HCT116 (cell line): ENCODE results near the gene ANO3. TPM values are rescaled to one million over a fixed set of nuclear protein-coding genes. Genes with fewer than 3 reads are reported as not detected.
"Not testable (repeated sequence)": the region's sequence is repeated elsewhere in the genome, so short reads cannot be mapped to it uniquely, and the experiment has no call there.

ENCODE experiments used
- ATAC-seq: fragments of 200-7000 bp; cut with Tn5 transposase; 2 replicates; pipeline ENCODE4 v1.9.1; 2020; ENCODE audit warnings: mild to moderate bottlenecking, moderate library complexity
- BruUV-seq: library from RNA; stranded (reverse); fragments of 400-500 nt; replicated peaks from 2 replicates; lab custom pipeline; 2021; lab: Mats Ljungman, UMichigan
- CTCF ChIA-PET: fragments of 300-600 bp; sonication (Branson Sonifier 250); formaldehyde crosslinking; loops from one replicate; lab custom pipeline; 2021; ENCODE audit warnings: antibody characterized with exemption; lab: Charles Lee
- POLR2A ChIA-PET: fragments of 300-600, 350-600 bp; sonication (Branson Sonifier 250); formaldehyde crosslinking; loops from one replicate; lab custom pipeline; 2021; ENCODE audit warnings: antibody characterized with exemption; lab: Charles Lee
- RAD21 ChIA-PET, 2 experiments: fragments of 300-600 bp; sonication (Branson Sonifier 250); formaldehyde crosslinking; loops; one replicate each; lab custom pipeline; 2023; ENCODE audit warnings: low total read pairs in 2 of 2; ENCODE audit not compliant: uncharacterized antibody in 2 of 2, unreplicated experiment in 2 of 2, low non-redundant PET in 1 of 2; lab: Charles Lee
- DNase-seq: peaks from one replicate; pipeline ENCODE4 v3.0.0-alpha.2; 2010; ENCODE audit warnings: low read depth, low spot score
- H2AFZ ChIP-seq: fragments of 200-600 bp; shearing (Covaris generic), sonication (generic); 2 replicates; pipeline ENCODE4 v1.6.1; 2017; ENCODE audit warnings: low read depth, mixed run types, mixed read lengths, antibody characterized with exemption, low read length; ENCODE audit not compliant: poor library complexity, severe bottlenecking
- H3K27ac ChIP-seq: 2 replicates; pipeline ENCODE4 v1.5.1; 2012; ENCODE audit warnings: low read depth, low read length
- H3K27me3 ChIP-seq: fragments of 200-600 bp; sonication (generic); 2 replicates; pipeline ENCODE4 v1.6.1; 2016; ENCODE audit warnings: mixed run types, low read length, mixed read lengths; ENCODE audit not compliant: insufficient read depth
- H3K36me3 ChIP-seq, 2 experiments: fragments of 200-500 bp in 1 of 2; fragments of 200-600 bp in 1 of 2; sonication (Bioruptor generic) in 1 of 2; sonication (generic) in 1 of 2; 2 replicates each; pipeline versions ENCODE4 v1.5.1 to v1.6.1; 2014 to 2016; ENCODE audit warnings: low read length in 2 of 2, inconsistent platforms in 1 of 2, mixed read lengths in 1 of 2, mixed run types in 1 of 2; ENCODE audit not compliant: insufficient read depth in 2 of 2, control insufficient read depth in 1 of 2
- H3K4me1 ChIP-seq, 2 experiments: fragments of 200-600 bp in 1 of 2; sonication (generic) in 1 of 2; 2 replicates each; pipeline versions ENCODE4 v1.5.1 to v1.6.1; 2012 to 2017; ENCODE audit warnings: low read length in 2 of 2, inconsistent platforms in 1 of 2, mild to moderate bottlenecking in 1 of 2, mixed read lengths in 1 of 2, mixed run types in 1 of 2, moderate library complexity in 1 of 2; ENCODE audit not compliant: insufficient read depth in 2 of 2, control insufficient read depth in 1 of 2
- H3K4me2 ChIP-seq: fragments of 200-600 bp; sonication (generic); 2 replicates; pipeline ENCODE4 v1.6.1; 2017; ENCODE audit warnings: mixed run types, low read length, mixed read lengths
- H3K4me3 ChIP-seq, 2 experiments: fragments of 200-600 bp in 1 of 2; sonication (generic) in 1 of 2; replicated peaks in 1 of 2; 2 replicates each; pipeline ENCODE4 v1.5.1; 2011 to 2016; ENCODE audit warnings: low read length in 2 of 2, control low read depth in 1 of 2, low read depth in 1 of 2, mild to moderate bottlenecking in 1 of 2, mixed read lengths in 1 of 2, mixed run types in 1 of 2
- H3K79me2 ChIP-seq: fragments of 200-600 bp; sonication (generic); 2 replicates; pipeline ENCODE4 v1.6.1; 2017; ENCODE audit warnings: mild to moderate bottlenecking, mixed run types, low read length, moderate library complexity, mixed read lengths; ENCODE audit not compliant: insufficient read depth
- H3K9ac ChIP-seq: fragments of 200-600 bp; sonication (generic); 2 replicates; pipeline ENCODE4 v1.6.1; 2016; ENCODE audit warnings: low read length, mixed read lengths
- H3K9me2 ChIP-seq: fragments of 200-600 bp; sonication (generic), shearing (Covaris generic); 2 replicates; pipeline ENCODE4 v1.6.1; 2017; ENCODE audit warnings: mixed run types, mild to moderate bottlenecking, moderate library complexity; ENCODE audit not compliant: insufficient read depth
- H3K9me3 ChIP-seq, 2 experiments: fragments of 200-500 bp in 1 of 2; fragments of 200-600 bp in 1 of 2; sonication (Bioruptor generic) in 1 of 2; sonication (generic) in 1 of 2; 2 replicates each; pipeline ENCODE4 v1.6.1; 2014 to 2017; ENCODE audit warnings: low read length in 2 of 2, mixed read lengths in 2 of 2, inconsistent platforms in 1 of 2, low read depth in 1 of 2, mild to moderate bottlenecking in 1 of 2, mixed run types in 1 of 2, moderate library complexity in 1 of 2; ENCODE audit not compliant: control insufficient read depth in 1 of 2, insufficient read depth in 1 of 2
- H4K20me1 ChIP-seq: fragments of 200-600 bp; sonication (generic), shearing (Covaris generic); 2 replicates; pipeline ENCODE4 v1.6.1; 2017; ENCODE audit warnings: mixed run types, mild to moderate bottlenecking, moderate library complexity; ENCODE audit not compliant: insufficient read depth
- ATF3 ChIP-seq: IDR thresholded peaks from 2 replicates; pipeline ENCODE4 v1.6.1; 2012
- CBX3 ChIP-seq: IDR thresholded peaks from 2 replicates; pipeline ENCODE4 v1.6.1; 2012; ENCODE audit warnings: low read depth
- CEBPB ChIP-seq: IDR thresholded peaks from 2 replicates; pipeline ENCODE4 v1.6.1; 2012; ENCODE audit warnings: low read depth
- CTCF ChIP-seq, 3 experiments: fragments of 200-600 bp in 1 of 3; sonication (generic) in 1 of 3; IDR thresholded peaks in 2 of 3; conservative IDR thresholded peaks in 1 of 3; 2 replicates each; pipeline ENCODE4 v1.5.1; 2012 to 2017; ENCODE audit warnings: low read depth in 2 of 3, low read length in 2 of 3, antibody characterized with exemption in 1 of 3, borderline replicate concordance in 1 of 3, control low read depth in 1 of 3, mild to moderate bottlenecking in 1 of 3, mixed read lengths in 1 of 3, mixed run types in 1 of 3, moderate library complexity in 1 of 3; ENCODE audit not compliant: insufficient read depth in 1 of 3
- RAD21 ChIP-seq: IDR thresholded peaks from 2 replicates; pipeline ENCODE4 v1.6.1; 2012; ENCODE audit warnings: low read depth, mild to moderate bottlenecking
- SP1 ChIP-seq: IDR thresholded peaks from 2 replicates; pipeline ENCODE4 v1.6.1; 2012; ENCODE audit warnings: low read depth
- SRF ChIP-seq: IDR thresholded peaks from 2 replicates; pipeline ENCODE4 v1.6.1; 2012; ENCODE audit warnings: low read depth
- ZNF274 ChIP-seq: fragments of 200-500 bp; sonication (Bioruptor generic); IDR thresholded peaks from 2 replicates; pipeline ENCODE4 v1.6.1; 2014; ENCODE audit warnings: mild to moderate bottlenecking, low read depth, low read length, inconsistent platforms
- intact Hi-C: fragments of 100-400 bp; cut with micrococcal nuclease; formaldehyde crosslinking; loops from 2 replicates; pipeline ENCODE4 v1.10.0; 2022
- total RNA-seq: library from RNA; stranded (reverse); gene quantifications from one replicate; pipeline ENCODE4 v1.2.1, GENCODE V29; 2021; ENCODE audit not compliant: unreplicated experiment
- TF ChIP-seq, protein P1 (sequence below): IDR thresholded peaks from 2 replicates; pipeline ENCODE4 v1.6.1; 2011; ENCODE audit warnings: mild to moderate bottlenecking, low read length, moderate library complexity; ENCODE audit not compliant: insufficient replicate concordance; ENCODE audit errors: extremely low read depth

ANO3 gene
- total RNA-seq, 1 experiment from 2014 or later = not detected

DNA sequence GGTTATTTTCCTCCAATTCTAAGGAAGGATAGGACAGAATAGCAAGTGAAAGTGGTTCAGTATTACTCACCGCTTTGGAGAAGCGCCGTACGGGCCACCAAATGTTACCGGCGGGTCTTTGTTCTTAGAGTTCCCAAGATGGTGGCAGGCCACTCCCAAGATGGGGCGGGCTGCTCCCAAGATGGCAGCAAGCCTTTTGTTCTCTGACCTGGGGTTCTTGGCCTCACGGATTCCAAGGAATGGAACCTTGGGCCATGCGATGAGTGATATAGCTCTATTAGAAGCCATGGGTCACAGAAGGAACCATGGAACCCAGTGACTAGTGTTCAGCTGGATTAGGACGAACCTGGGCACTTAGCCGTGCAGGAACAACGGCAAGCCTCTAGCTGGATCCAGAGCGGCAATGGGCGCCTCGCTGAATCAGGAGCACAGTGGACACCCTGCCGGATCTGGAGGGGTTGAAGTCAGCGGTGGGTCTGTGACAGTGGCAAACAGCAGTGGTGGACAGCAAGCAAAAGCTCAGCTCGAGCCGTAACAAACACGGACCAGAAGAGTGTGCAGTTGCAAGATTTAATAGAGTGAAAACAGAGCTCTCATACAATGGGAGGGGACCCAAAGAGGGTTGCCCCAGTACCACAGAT, 265.2 kb downstream of the ANO3 start:
- H3K27me3 ChIP-seq, H3K4me1 ChIP-seq, RAD21 ChIA-PET, BruUV-seq, H3K4me3 ChIP-seq, H3K9ac ChIP-seq, ATAC-seq, DNase-seq, H3K9me3 ChIP-seq, H2AFZ ChIP-seq, CTCF ChIA-PET, POLR2A ChIA-PET, H3K4me2 ChIP-seq, H3K79me2 ChIP-seq, H3K9me2 ChIP-seq, H3K36me3 ChIP-seq, H3K27ac ChIP-seq, intact Hi-C loops, H4K20me1 ChIP-seq: not testable (repeated sequence)

GRCh38 chr11:26597899-26598298, 266.0 kb downstream of the ANO3 start:
- Histone ChIP-seq H3K9me3 (peaks cover 0 to 7% of the 10 kb centered on the region in 2 experiments; a peak in 2 of 4 replicates), H3K27me3 (no peaks in the 10 kb centered on the region), H2AFZ (no peak overlapping the region), H3K9me2 (no peaks in the 10 kb centered on the region), H4K20me1 (no peaks in the 10 kb centered on the region), H3K79me2 (no peaks in the 10 kb centered on the region)
- ChIA-PET POLR2A (no interaction called here), CTCF (no interaction called here)
- ATAC-seq = no peak
- TF ChIP-seq CBX3 = no peak
- no peak for TF ChIP-seq CEBPB
- TF ChIP-seq CTCF (IDR thresholded peaks at IDR 0.05 in 2 of 3, conservative IDR thresholded peaks at IDR 0.05 in 1 of 3; ENCODE audit: borderline replicate concordance in 1 of 3, insufficient read depth in 1 of 3, low read depth in 2 of 3, low read length in 2 of 3) = no peak
- TF ChIP-seq SRF = no peak
- no peak for TF ChIP-seq ZNF274
- TF ChIP-seq SP1 = no peak
- TF ChIP-seq, protein P1, sequence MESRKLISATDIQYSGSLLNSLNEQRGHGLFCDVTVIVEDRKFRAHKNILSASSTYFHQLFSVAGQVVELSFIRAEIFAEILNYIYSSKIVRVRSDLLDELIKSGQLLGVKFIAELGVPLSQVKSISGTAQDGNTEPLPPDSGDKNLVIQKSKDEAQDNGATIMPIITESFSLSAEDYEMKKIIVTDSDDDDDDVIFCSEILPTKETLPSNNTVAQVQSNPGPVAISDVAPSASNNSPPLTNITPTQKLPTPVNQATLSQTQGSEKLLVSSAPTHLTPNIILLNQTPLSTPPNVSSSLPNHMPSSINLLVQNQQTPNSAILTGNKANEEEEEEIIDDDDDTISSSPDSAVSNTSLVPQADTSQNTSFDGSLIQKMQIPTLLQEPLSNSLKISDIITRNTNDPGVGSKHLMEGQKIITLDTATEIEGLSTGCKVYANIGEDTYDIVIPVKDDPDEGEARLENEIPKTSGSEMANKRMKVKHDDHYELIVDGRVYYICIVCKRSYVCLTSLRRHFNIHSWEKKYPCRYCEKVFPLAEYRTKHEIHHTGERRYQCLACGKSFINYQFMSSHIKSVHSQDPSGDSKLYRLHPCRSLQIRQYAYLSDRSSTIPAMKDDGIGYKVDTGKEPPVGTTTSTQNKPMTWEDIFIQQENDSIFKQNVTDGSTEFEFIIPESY = no peak
- TF ChIP-seq RAD21 = no peak
- TF ChIP-seq ATF3 = no peak
- TF ChIP-seq, all 23 proteins: peak for 0
- intact Hi-C loops = no loop called here
- Histone ChIP-seq H3K9ac (no peak overlapping the region), H3K4me2 (no peak overlapping the region), H3K27ac (no peak overlapping the region), H3K36me3 (no peaks in the 10 kb centered on the region), H3K4me3 (no peak overlapping the region), H3K4me1 (no peaks in the 10 kb centered on the region)
- BruUV-seq = no TSS peak
- DNase-seq = no peak
- RAD21 ChIA-PET = no interaction called here
